ENCODE data around the gene PBXIP1. TPM values are rescaled to one million over a fixed set of nuclear protein-coding genes. Genes with fewer than 3 reads are reported as not detected.

PBXIP1 gene
- total and polyA plus RNA-seq, 10 of the 15 experiments (the other 5 are each of a cell fraction or from before 2014, with no cell fraction given): 0.63 to 25.6 (median 15.4) TPM

GRCh38 chr1:154999571-155000410 is 43.9 kb upstream of the PBXIP1 start (continued):
- TF ChIP-seq NBN (IDR thresholded peaks at IDR 0.05): 0 out of 2 replicates have a peak, but pooled peaks have one; percentile 51
- peak; percentile 79 for TF ChIP-seq SP1 (IDR thresholded peaks at IDR 0.05; ENCODE audit: low read depth, low read length)
- 0 out of 2 replicates have a peak, but pooled peaks have one; percentile 59 for TF ChIP-seq PRDM15 (CRISPR knock-in tag; IDR thresholded peaks at IDR 0.05)
- 0 out of 3 replicates have a peak, but pooled peaks have one; percentile 16 for TF ChIP-seq POU2F2 (IDR thresholded peaks at IDR 0.05; ENCODE audit: borderline replicate concordance, low read depth, low read length)
- TF ChIP-seq SIN3A (IDR thresholded peaks at IDR 0.05; ENCODE audit: low read depth, low read length): 0 out of 2 replicates have a peak, but pooled peaks have one; percentile 51
- peak; percentile 50 for TF ChIP-seq NKRF (conservative IDR thresholded peaks at IDR 0.05)
- TF ChIP-seq SRF (IDR thresholded peaks at IDR 0.05; ENCODE audit: low read depth in 2 of 2, low read length in 2 of 2): no peak
- no peak for TF ChIP-seq JUNB (IDR thresholded peaks at IDR 0.05)
- peak; percentile 52 for TF ChIP-seq USF1 (IDR thresholded peaks at IDR 0.05; ENCODE audit: borderline replicate concordance, extremely low read length, insufficient read depth, low read depth, low read length)
- TF ChIP-seq CHD2 (IDR thresholded peaks at IDR 0.05; ENCODE audit: borderline replicate concordance, low read depth, low read length): 0 out of 2 replicates have a peak, but pooled peaks have one; percentile 12
- peak; percentile 58 for TF ChIP-seq POLR2A (IDR thresholded peaks at IDR 0.05; ENCODE audit: low read depth, low read length)
- peak; percentile 96 for TF ChIP-seq MYC (IDR thresholded peaks at IDR 0.05; ENCODE audit: insufficient read depth, insufficient read length, insufficient replicate concordance, low read length, severe bottlenecking)
- peak; percentile 25 to 75; a peak in 3 of 4 replicates for TF ChIP-seq BHLHE40 (IDR thresholded peaks at IDR 0.05; ENCODE audit: borderline replicate concordance in 1 of 2, low read depth in 2 of 2, low read length in 1 of 2)
- peak; percentile 24; the same call in 1 of the 2 replicates for TF ChIP-seq ATF7 (IDR thresholded peaks at IDR 0.05; ENCODE audit: low read depth)
- peak; percentile 33 for TF ChIP-seq PBX3 (IDR thresholded peaks at IDR 0.05; ENCODE audit: insufficient replicate concordance, low read depth, low read length)
- TF ChIP-seq ZNF207 (IDR thresholded peaks at IDR 0.05; ENCODE audit: borderline replicate concordance): no peak
- no peak for TF ChIP-seq SPI1 (IDR thresholded peaks at IDR 0.05; ENCODE audit: borderline replicate concordance, insufficient read depth, low read depth, low read length)
- TF ChIP-seq MXI1 (IDR thresholded peaks at IDR 0.05; ENCODE audit: low read depth, low read length): peak; percentile 94
- TF ChIP-seq SMAD1 (IDR thresholded peaks at IDR 0.05; ENCODE audit: low read depth, partially characterized antibody): no peak
- TF ChIP-seq SMARCA5 (IDR thresholded peaks at IDR 0.05): 0 out of 2 replicates have a peak, but pooled peaks have one; percentile 11
